SU-DHL-6 (cell line): ENCODE results near the gene CCNL2.

ENCODE experiments used
- EZH2phosphoT487 ChIP-seq: fragments of 200-600 bp; sonication (generic), shearing (Covaris generic); conservative IDR thresholded peaks from 2 replicates; pipeline ENCODE4 v1.6.1; 2018; ENCODE audit warnings: mild to moderate bottlenecking, antibody characterized with exemption, low read length, moderate library complexity, mixed read lengths
- TF ChIP-seq, protein P1 (sequence below): fragments of 200-600 bp; sonication (generic); IDR thresholded peaks from one replicate; pipeline ENCODE4 v1.5.1; 2017; ENCODE audit warnings: antibody characterized with exemption, mild to moderate bottlenecking, low read length, moderate library complexity; ENCODE audit not compliant: insufficient read depth, poor library complexity, severe bottlenecking

DNA sequence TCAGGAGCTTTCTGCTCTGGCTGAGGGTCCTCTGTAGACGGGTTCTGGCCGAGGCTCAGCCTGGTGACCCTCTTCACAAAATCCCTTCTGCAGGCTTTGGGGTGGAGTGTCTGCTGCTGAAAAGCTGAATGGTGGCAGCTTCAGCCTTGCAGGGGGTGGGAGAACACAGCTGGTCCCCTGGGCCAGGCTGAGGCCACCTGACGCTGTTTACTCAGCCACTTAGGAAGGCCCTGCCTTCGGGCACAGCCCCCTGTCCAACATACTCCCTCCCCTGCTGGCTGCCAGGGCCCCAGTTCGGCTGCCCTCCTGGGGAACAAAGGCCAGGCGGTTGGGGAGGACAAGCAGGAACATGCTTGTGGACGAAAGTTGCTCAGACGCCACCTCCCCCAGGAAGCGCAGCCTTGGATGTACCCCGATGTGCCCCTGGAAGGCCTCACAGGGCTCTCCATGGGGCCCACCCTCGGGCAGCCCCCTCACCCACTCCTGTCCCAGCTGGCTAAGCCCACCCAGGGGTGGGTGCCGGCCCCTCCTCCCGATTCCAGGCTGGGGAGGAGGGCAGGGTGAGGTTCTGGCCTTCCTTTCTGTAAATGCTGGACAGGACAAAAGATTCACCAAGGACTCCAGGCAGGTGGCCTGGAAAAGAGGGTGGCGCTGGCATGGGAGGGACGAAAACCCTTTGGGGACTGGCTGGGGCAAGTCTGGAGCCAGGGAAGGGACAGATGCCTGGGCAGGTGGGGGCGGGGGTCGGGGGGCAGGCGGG, 22.2 kb upstream of the CCNL2 start, which contains the start of gene ANKRD65:
- TF ChIP-seq, protein P1, sequence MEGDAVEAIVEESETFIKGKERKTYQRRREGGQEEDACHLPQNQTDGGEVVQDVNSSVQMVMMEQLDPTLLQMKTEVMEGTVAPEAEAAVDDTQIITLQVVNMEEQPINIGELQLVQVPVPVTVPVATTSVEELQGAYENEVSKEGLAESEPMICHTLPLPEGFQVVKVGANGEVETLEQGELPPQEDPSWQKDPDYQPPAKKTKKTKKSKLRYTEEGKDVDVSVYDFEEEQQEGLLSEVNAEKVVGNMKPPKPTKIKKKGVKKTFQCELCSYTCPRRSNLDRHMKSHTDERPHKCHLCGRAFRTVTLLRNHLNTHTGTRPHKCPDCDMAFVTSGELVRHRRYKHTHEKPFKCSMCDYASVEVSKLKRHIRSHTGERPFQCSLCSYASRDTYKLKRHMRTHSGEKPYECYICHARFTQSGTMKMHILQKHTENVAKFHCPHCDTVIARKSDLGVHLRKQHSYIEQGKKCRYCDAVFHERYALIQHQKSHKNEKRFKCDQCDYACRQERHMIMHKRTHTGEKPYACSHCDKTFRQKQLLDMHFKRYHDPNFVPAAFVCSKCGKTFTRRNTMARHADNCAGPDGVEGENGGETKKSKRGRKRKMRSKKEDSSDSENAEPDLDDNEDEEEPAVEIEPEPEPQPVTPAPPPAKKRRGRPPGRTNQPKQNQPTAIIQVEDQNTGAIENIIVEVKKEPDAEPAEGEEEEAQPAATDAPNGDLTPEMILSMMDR = no peak
- no peak for TF ChIP-seq EZH2phosphoT487
